ENCODE data around the gene GAS5. TPM values are rescaled to one million over a fixed set of nuclear protein-coding genes. Genes with fewer than 3 reads are reported as not detected.
A peak's percentile ranks its signal among the peaks of the same experiment; 100 is the strongest.

GAS5 gene
- total RNA-seq, 1 experiment from 2014 or later = 798 TPM

DNA sequence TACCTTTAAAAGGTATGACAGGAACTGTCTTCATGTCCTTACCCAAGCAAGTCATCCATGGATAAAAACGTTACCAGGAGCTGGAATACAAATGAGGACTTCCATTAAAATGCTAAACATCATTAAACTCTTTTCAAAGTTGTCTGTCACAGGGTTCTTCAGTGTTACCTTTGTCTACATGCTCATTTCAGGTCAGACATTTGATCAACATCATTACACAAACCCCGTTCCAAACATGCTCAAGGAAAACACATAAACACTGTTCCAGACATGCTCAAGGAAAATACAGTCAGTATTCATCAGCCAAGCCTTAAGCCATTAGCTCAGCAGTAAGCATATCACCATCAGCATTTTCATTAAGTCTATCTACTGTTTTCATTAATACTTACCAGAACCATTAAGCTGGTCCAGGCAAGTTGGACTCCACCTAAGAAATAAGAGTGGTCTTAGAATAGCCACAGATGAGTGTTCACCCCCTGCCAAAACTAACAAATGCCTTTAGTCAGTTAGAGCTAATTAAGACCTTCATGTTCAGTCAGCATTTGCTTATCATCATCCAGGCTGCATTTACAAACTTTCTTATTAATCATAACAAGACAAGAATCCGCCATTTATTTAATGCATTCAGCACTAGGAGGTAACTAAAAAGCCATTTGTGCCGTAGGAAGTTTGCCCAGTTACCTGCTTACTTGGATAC is 2.2 kb downstream of the GAS5 start:
- ATAC-seq (no peak), DNase-seq (ENCODE audit: low read depth, low spot score) (no peak)
- no peaks in the 10 kb centered on the region for H3K9me2 ChIP-seq (ENCODE audit: insufficient read depth)
- intact Hi-C loops (cut with micrococcal nuclease) = loop anchor here (10.0 kb wide), 1 partner anchor 349 kb away; no protein-coding TSS in a partner anchor
- ChIA-PET RAD21 (ENCODE audit: low non-redundant PET in 1 of 2, low total read pairs in 2 of 2, uncharacterized antibody in 2 of 2, unreplicated experiment in 2 of 2) (no interaction called here), POLR2A (interaction anchor here (1.3 to 2.2 kb wide), 3 partner anchors 14 to 107 kb away, joined by 3 to 5 read pairs (median 3); partner anchors contain the start of gene CENPL), CTCF (no interaction called here)
- TF ChIP-seq SP1 (IDR thresholded peaks at IDR 0.05; ENCODE audit: low read depth) (0 out of 2 replicates have a peak, but pooled peaks have one; percentile 15), POLR2AphosphoS5 (IDR thresholded peaks at IDR 0.05; ENCODE audit: low read depth, low read length) (peak; percentile 57)
- TF ChIP-seq, protein P1, sequence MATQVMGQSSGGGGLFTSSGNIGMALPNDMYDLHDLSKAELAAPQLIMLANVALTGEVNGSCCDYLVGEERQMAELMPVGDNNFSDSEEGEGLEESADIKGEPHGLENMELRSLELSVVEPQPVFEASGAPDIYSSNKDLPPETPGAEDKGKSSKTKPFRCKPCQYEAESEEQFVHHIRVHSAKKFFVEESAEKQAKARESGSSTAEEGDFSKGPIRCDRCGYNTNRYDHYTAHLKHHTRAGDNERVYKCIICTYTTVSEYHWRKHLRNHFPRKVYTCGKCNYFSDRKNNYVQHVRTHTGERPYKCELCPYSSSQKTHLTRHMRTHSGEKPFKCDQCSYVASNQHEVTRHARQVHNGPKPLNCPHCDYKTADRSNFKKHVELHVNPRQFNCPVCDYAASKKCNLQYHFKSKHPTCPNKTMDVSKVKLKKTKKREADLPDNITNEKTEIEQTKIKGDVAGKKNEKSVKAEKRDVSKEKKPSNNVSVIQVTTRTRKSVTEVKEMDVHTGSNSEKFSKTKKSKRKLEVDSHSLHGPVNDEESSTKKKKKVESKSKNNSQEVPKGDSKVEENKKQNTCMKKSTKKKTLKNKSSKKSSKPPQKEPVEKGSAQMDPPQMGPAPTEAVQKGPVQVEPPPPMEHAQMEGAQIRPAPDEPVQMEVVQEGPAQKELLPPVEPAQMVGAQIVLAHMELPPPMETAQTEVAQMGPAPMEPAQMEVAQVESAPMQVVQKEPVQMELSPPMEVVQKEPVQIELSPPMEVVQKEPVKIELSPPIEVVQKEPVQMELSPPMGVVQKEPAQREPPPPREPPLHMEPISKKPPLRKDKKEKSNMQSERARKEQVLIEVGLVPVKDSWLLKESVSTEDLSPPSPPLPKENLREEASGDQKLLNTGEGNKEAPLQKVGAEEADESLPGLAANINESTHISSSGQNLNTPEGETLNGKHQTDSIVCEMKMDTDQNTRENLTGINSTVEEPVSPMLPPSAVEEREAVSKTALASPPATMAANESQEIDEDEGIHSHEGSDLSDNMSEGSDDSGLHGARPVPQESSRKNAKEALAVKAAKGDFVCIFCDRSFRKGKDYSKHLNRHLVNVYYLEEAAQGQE (IDR thresholded peaks at IDR 0.05; ENCODE audit: low read depth) = no peak
- H3K36me3 ChIP-seq (ENCODE audit: control insufficient read depth in 1 of 2, insufficient read depth in 2 of 2, low read length in 2 of 2) = peaks cover 33 to 43% of the 10 kb centered on the region in 2 experiments
- peaks cover 38% of the 10 kb centered on the region for H3K79me2 ChIP-seq (ENCODE audit: insufficient read depth, low read length)
- peak overlapping the region; percentile 69 to 94 for H3K4me3 ChIP-seq (replicated peaks in 1 of 2; ENCODE audit: low read depth in 1 of 2, low read length in 2 of 2)
- no peak overlapping the region for H2AFZ ChIP-seq (ENCODE audit: low read depth, low read length, poor library complexity, severe bottlenecking)
- no peaks in the 10 kb centered on the region for H3K27me3 ChIP-seq (ENCODE audit: insufficient read depth, low read length)
- peaks cover 39% of the 10 kb centered on the region; the same call in 1 of the 2 replicates for H4K20me1 ChIP-seq (ENCODE audit: insufficient read depth)
- peak overlapping the region; percentile 91 for H3K27ac ChIP-seq (ENCODE audit: low read depth, low read length)
- H3K9me3 ChIP-seq (ENCODE audit: control insufficient read depth in 1 of 2, insufficient read depth in 1 of 2, low read depth in 1 of 2, low read length in 2 of 2) = no peaks in the 10 kb centered on the region
- peak overlapping the region; percentile 85 for H3K4me2 ChIP-seq (ENCODE audit: low read length)
- peaks cover 11 to 43% of the 10 kb centered on the region in 2 experiments; a peak in 3 of 4 replicates for H3K4me1 ChIP-seq (ENCODE audit: control insufficient read depth in 1 of 2, insufficient read depth in 2 of 2, low read length in 2 of 2)
- peak overlapping the region; percentile 94 for H3K9ac ChIP-seq (ENCODE audit: low read length)
- no TSS peak for BruUV-seq (replicated peaks)

Data from HCT116 (cell line).